GM12872 (cell line): ENCODE measurements around the gene PSD4.

Source experiments
- TF ChIP-seq, protein P1 (sequence below): IDR thresholded peaks from 3 replicates; pipeline ENCODE4 v1.5.1; 2011; ENCODE audit warnings: low read depth, mild to moderate bottlenecking, low read length, moderate library complexity; ENCODE audit not compliant: insufficient read depth

The PSD4 gene

DNA sequence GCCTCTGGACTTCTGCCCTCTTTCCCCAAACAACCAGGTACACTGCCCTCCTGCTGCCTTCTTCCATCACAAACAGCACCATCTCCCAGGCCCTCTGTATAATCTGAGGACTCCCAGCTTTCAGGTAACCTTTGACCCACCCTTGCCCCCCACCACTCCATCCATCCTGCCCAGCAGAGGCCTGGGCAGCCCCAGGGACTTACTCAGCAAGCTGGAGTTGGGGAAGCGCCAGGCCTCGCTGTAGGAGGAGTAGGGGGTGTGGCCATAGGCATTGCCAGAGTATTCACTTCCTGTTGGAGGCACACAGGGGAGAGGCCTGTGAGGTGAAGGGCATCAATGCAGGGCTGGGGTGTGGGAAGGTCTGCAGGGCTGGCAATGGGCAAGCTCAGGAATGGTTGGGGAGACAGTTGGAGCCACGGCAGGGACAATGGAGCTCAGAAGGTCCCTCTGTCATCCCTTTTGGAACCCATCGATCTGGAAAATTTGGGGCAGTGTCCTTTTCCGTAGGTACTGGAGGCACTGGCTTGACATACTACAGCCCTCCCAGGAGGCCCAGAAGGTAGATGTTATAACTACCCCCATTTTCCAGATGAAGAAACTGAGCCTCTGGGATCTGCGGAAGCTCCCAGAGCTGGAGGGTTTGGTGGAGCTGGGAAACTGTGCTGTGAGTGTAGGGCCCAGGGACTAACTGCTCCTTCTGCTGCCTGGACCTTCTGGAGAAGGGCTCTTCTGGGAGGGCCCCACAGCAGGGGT lies 46.3 kb downstream of the PSD4 start:
- TF ChIP-seq, protein P1, sequence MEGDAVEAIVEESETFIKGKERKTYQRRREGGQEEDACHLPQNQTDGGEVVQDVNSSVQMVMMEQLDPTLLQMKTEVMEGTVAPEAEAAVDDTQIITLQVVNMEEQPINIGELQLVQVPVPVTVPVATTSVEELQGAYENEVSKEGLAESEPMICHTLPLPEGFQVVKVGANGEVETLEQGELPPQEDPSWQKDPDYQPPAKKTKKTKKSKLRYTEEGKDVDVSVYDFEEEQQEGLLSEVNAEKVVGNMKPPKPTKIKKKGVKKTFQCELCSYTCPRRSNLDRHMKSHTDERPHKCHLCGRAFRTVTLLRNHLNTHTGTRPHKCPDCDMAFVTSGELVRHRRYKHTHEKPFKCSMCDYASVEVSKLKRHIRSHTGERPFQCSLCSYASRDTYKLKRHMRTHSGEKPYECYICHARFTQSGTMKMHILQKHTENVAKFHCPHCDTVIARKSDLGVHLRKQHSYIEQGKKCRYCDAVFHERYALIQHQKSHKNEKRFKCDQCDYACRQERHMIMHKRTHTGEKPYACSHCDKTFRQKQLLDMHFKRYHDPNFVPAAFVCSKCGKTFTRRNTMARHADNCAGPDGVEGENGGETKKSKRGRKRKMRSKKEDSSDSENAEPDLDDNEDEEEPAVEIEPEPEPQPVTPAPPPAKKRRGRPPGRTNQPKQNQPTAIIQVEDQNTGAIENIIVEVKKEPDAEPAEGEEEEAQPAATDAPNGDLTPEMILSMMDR = no peak

DNA sequence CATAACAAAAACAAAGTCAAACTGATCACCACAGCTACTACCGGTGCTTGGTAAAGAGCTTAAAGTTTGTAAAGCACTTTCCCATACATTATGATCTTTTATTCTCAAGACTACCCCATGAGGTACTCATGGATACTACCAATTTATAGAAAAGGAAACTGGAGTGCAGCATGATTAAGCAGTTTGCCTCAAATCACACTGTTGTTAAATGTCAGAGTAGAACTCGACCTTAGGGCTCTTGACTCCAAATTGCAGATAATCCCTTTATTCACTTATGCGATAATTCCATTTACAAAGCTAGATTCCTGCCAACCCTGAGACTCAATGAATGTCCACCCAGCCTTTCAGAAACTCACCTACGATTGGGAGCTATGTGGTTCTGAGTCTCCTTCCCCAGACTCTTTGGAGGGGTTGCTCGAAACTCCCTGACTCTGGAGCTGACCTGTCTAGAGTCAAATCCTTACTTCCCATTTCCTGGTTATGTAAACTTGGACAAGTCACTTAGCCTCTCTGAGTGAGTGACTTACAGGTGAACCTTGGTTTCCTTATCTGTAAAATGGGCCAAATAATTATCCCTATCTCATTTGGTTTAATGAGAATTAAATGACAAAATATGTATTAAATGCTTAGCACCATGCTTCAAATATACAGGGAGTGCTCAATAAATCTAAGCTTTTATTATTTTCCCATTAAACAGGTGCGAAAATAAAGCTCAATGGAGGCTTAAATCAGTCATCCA lies 47.4 kb downstream of the PSD4 start:
- TF ChIP-seq, protein P1 = no peak

DNA sequence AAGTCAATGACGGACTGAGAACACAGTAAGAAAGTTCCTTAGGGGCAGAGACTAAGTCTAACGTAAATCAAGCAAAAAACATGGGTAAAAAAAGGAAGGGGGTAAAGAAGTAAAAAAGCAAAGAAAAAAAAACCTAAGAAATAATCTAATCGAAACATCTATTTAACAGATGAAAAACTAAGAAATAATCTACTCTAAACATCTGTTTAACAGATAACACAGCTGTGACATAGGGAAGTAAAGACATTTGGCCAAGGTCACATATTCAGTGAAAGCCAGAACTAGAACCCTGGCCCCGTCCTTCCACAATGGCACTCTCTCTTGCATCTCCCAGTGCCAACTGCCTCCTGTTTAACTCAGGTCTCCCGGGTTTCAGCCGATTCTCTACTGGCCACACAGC lies 48.1 kb downstream of the PSD4 start:
- TF ChIP-seq, protein P1 = no peak

DNA sequence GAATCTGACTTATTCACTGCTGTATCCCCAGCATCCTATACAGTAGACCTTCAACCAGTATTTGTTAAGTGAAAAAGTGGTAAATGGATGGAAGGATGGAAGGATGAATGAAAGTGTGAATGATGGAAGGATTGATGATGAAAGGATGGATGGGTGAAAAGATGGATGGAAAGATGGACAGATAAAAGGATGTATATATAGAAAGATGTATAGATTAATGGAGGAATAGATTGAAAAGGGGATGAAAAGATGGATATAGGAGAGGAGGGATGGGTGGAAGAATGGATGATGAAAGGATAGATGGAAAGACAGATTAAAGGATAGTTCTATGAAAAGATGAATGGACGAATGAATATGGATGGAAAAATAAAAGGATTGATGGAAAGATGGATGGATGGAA lies 50.0 kb downstream of the PSD4 start:
- TF ChIP-seq, protein P1 = no peak

DNA sequence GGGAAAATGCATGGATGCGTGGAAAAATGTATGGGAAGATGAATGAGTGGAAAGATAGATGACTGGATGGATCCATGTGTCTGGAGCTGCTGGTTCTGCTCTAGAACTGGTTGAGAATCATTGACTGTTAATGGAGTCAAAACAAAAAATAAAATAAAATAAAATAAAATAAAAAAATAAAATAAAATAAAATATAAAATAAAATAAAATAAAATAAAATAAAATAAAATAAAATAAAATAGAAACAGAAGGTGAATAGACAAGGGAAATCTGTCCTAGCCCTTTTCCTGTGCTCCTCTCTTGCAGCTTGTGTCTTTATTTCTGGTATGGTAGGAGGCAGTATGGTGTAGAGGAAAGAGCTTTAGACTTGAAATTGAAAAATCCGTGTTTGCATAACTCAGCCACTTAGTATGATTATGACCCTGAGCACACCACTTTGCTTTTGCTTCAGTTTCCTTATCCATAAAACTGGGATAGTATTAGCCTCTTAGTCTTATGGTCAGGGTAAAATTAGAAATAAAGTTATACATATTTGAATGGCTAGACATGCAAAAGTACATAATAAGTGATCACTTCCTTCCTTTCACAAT lies 51.0 kb downstream of the PSD4 start:
- TF ChIP-seq, protein P1 = no peak

DNA sequence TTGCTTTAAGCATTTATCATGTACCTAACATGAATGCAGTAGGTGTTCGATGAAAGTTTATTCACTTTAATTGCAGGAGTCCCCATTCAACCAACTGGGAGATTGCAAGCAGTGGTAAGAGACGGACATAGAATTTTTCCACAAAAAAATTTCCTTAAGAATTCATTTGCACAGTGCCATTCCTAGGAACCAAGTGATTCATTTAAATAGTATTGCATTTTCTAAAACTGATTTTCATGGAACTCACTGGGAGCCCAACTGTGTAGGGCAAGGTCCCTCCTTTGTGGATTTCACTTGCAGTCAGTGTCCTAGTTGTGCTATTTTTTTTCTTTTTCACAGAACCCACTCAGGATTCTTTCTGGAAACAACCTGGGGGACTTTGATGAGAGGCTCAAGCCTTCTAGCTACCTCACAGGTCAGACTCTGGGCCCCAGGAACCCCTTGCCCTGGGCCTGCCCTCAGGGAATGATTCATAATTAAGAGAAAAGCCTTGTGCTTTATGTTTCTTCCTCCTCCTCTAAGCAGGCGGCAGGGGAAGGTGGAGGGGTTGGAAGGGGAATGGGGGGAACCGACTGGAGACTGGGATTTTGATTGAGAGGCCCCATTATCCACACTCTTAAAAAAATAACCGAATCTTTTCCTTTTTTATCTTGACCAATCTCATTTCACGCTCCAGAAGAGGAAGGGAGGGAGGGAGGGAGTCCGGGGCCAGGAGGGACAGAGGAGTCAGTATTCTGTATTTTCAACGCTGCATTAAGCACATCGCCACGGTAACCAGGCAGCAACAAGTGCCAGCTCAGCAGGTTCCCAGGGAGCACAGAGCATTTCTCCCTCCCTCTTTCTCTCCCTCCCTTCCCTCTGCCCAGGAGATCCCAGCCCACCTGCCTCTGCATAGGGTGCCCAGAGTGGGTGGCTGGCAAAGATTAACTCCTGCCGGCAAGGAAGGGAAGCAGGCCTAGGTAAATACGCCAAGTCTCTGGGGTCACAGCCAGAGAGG lies 51.8 kb downstream of the PSD4 start:
- TF ChIP-seq, protein P1 = no peak
